HG03571 (cell line): Measurements from ENCODE around the gene PSIP1.
A peak's percentile ranks its signal among the peaks of the same experiment; 100 is the strongest.
"Not testable (repeated sequence)": the region's sequence is repeated elsewhere in the genome, so short reads cannot be mapped to it uniquely, and the experiment has no call there.

ENCODE experiments used
- ATAC-seq: cut with Tn5 transposase; IDR thresholded peaks from one replicate; pipeline ENCODE4 v1.9.1; 2021; ENCODE audit not compliant: unreplicated experiment

Gene PSIP1

GRCh38 chr9:15510789-15511575 is at the start of gene PSIP1:
TSS of gene PSIP1 (minus strand) at chr9:15510970. CDS start at chr9:15510188, 782 bp downstream.
- ATAC-seq = peak; percentile 78

GRCh38 chr9:15553528-15553898 is 42.7 kb upstream of the PSIP1 start:
- ATAC-seq = peak; percentile 22

GRCh38 chr9:15552636-15553527 is 42.1 kb upstream of the PSIP1 start, which contains the start of gene CCDC171:
TSS of gene CCDC171 (plus strand) at chr9:15553043. CDS start at chr9:15564089, 11,046 bp downstream.
- peak; percentile 75 for ATAC-seq

GRCh38 chr9:15549611-15550010 is 38.8 kb upstream of the PSIP1 start:
- no peak for ATAC-seq

GRCh38 chr9:15543047-15543813 is 32.5 kb upstream of the PSIP1 start:
- ATAC-seq = no peak

- ATAC-seq = no peak
Measured at GRCh38 chr9:15542624-15543023, 31.9 kb upstream of the PSIP1 start.

- ATAC-seq = no peak
Measured at GRCh38 chr9:15541872-15542271, 31.1 kb upstream of the PSIP1 start.

GRCh38 chr9:15531380-15531779 is 20.6 kb upstream of the PSIP1 start:
- ATAC-seq = no peak

GRCh38 chr9:15529566-15530324 is 19.0 kb upstream of the PSIP1 start:
- peak; percentile 87 for ATAC-seq

- ATAC-seq = not testable (repeated sequence)
Measured at GRCh38 chr9:15527035-15527434, 16.3 kb upstream of the PSIP1 start.

- no peak for ATAC-seq
Measured at GRCh38 chr9:15525958-15526357, 15.2 kb upstream of the PSIP1 start.

- no peak for ATAC-seq
Measured at GRCh38 chr9:15524845-15525455, 14.2 kb upstream of the PSIP1 start.

GRCh38 chr9:15522130-15522755 is 11.5 kb upstream of the PSIP1 start:
- ATAC-seq = no peak

GRCh38 chr9:15521254-15521653 is 10.5 kb upstream of the PSIP1 start:
- ATAC-seq = no peak

- no peak for ATAC-seq
Measured at GRCh38 chr9:15519831-15520230, 9.1 kb upstream of the PSIP1 start.

- ATAC-seq = no peak
Measured at GRCh38 chr9:15513335-15513734, 2.6 kb upstream of the PSIP1 start.

GRCh38 chr9:15512889-15513288 is 2.1 kb upstream of the PSIP1 start:
- no peak for ATAC-seq

GRCh38 chr9:15512204-15512603 is 1.4 kb upstream of the PSIP1 start:
- no peak for ATAC-seq

GRCh38 chr9:15509931-15510788 is 610 bp downstream of the PSIP1 start:
- peak; percentile 40 for ATAC-seq
